ENCODE measurements around the gene FBXL13. TPM values are rescaled to one million over a fixed set of nuclear protein-coding genes. Genes with fewer than 3 reads are reported as not detected.
"Not testable (repeated sequence)": the region's sequence is repeated elsewhere in the genome, so short reads cannot be mapped to it uniquely, and the experiment has no call there.

FBXL13 gene
- total RNA-seq, 1 donor from 2014 or later = 3.0 TPM

DNA sequence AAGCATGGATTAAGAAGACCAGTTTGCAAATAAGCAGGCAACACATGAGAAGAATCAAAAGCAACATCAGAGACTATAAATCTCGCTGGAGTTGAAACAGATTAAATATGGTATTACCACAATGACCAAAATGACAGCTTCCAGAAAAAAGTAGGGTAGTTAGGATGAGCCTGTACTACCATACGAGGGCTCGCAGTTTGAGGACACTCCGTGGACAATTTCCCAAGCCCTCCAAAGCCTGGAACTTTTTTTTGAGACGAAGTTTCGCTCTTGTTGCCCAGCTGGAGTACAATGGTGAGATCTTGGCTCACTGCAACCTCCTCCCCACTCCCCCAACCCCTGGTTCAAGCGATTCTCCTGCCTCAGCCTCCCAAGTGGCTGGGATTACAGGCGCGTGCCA lies 160.8 kb downstream of the FBXL13 start:
- intact Hi-C loops (cut with DNase I) = no loop called here
- no peaks in the 10 kb centered on the region for H3K27me3 ChIP-seq
- DNase-seq (no peak), ATAC-seq (no peak)
- TF ChIP-seq, protein P1, sequence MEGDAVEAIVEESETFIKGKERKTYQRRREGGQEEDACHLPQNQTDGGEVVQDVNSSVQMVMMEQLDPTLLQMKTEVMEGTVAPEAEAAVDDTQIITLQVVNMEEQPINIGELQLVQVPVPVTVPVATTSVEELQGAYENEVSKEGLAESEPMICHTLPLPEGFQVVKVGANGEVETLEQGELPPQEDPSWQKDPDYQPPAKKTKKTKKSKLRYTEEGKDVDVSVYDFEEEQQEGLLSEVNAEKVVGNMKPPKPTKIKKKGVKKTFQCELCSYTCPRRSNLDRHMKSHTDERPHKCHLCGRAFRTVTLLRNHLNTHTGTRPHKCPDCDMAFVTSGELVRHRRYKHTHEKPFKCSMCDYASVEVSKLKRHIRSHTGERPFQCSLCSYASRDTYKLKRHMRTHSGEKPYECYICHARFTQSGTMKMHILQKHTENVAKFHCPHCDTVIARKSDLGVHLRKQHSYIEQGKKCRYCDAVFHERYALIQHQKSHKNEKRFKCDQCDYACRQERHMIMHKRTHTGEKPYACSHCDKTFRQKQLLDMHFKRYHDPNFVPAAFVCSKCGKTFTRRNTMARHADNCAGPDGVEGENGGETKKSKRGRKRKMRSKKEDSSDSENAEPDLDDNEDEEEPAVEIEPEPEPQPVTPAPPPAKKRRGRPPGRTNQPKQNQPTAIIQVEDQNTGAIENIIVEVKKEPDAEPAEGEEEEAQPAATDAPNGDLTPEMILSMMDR (IDR thresholded peaks at IDR 0.05) = no peak
- H3K27ac ChIP-seq = no peak overlapping the region
- no peaks in the 10 kb centered on the region for H3K9me3 ChIP-seq
- H3K4me3 ChIP-seq = no peak overlapping the region
- no peaks in the 10 kb centered on the region for H3K36me3 ChIP-seq
- no peaks in the 10 kb centered on the region for H3K4me1 ChIP-seq

- no peak for ATAC-seq
- TF ChIP-seq, protein P1 (IDR thresholded peaks at IDR 0.05) = no peak
Observed at GRCh38 chr7:102912742-102913141, 161.9 kb downstream of the FBXL13 start, which contains the start of gene LRRC17. Gene LRRC17, plus strand, starts transcription at chr7:102913000. Its CDS starts 20,914 bp downstream, at chr7:102933914.

GRCh38 chr7:102908676-102909075 lies 165.9 kb downstream of the FBXL13 start:
- Histone ChIP-seq H3K36me3 (no peaks in the 10 kb centered on the region), H3K4me3 (no peak overlapping the region), H3K4me1 (no peaks in the 10 kb centered on the region), H3K27me3 (no peaks in the 10 kb centered on the region), H3K27ac (no peak overlapping the region), H3K9me3 (no peaks in the 10 kb centered on the region)
- TF ChIP-seq, protein P1 (IDR thresholded peaks at IDR 0.05) = no peak
- DNase-seq (no peak), ATAC-seq (no peak)
- intact Hi-C loops (cut with DNase I) = no loop called here

More at GRCh38 chr7:102912742-102913141, 161.9 kb downstream of the FBXL13 start, which contains the start of gene LRRC17:
- Histone ChIP-seq H3K36me3 (no peaks in the 10 kb centered on the region), H3K9me3 (no peaks in the 10 kb centered on the region), H3K4me3 (peak within 1 kb of the TSS; percentile 25), H3K4me1 (no peaks in the 10 kb centered on the region), H3K27me3 (no peaks in the 10 kb centered on the region), H3K27ac (no peak within 1 kb of the TSS)
- intact Hi-C loops (cut with DNase I) = no loop called here
- no peak for DNase-seq

- ATAC-seq; H3K4me3 ChIP-seq; DNase-seq; H3K27ac ChIP-seq; H3K27me3 ChIP-seq; H3K36me3 ChIP-seq; H3K9me3 ChIP-seq; intact Hi-C loops (cut with DNase I); H3K4me1 ChIP-seq: not testable (repeated sequence)
Observed at GRCh38 chr7:102903576-102903975, 171.0 kb downstream of the FBXL13 start.

GRCh38 chr7:102902052-102902451 lies 172.5 kb downstream of the FBXL13 start:
- DNase-seq; H3K36me3 ChIP-seq; H3K4me3 ChIP-seq; H3K9me3 ChIP-seq; H3K27ac ChIP-seq; ATAC-seq; intact Hi-C loops (cut with DNase I); H3K27me3 ChIP-seq; H3K4me1 ChIP-seq: not testable (repeated sequence)

DNA sequence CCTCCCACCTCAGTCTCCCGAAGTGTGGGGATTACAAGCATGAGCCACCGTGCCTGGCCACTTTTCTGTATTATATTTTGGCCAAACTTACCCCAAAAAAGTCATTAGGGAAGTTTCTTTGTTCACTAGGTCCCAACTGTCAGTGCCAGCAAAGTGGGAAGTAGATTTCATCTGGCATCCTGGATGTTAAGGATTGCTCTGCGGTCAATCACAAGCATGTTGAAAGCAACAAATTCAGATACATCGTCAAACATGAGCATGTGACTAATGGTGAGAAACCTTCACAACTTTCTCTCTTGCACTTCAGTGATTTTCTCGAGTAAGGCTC lies 176.1 kb downstream of the FBXL13 start:
- ATAC-seq = peak; percentile 61
- Histone ChIP-seq H3K27ac (no peak overlapping the region), H3K4me1 (peaks cover 6% of the 10 kb centered on the region)

More for the DNA sequence above, 176.1 kb downstream of the FBXL13 start:
- H3K9me3 ChIP-seq = no peaks in the 10 kb centered on the region
- TF ChIP-seq, protein P1 (IDR thresholded peaks at IDR 0.05) = no peak
- no peaks in the 10 kb centered on the region for H3K27me3 ChIP-seq
- DNase-seq = no peak
- H3K36me3 ChIP-seq = no peaks in the 10 kb centered on the region
- no peak overlapping the region for H3K4me3 ChIP-seq
- intact Hi-C loops (cut with DNase I) = no loop called here
